Upper lobe of left lung (tissue), 6 donors: Measurements from ENCODE around the gene XKR3. TPM values are rescaled to one million over a fixed set of nuclear protein-coding genes. Genes with fewer than 3 reads are reported as not detected.

Experiments used
- ATAC-seq, 2 donors: fragments of 200-7000 bp; cut with Tn5 transposase; one replicate each; pipeline ENCODE4 v1.9.1; 2022; ENCODE audit warnings: mild to moderate bottlenecking in 2 of 2, moderate library complexity in 2 of 2; ENCODE audit not compliant: low FRiP score in 2 of 2
- DNase-seq, 2 donors: peaks; one replicate each; pipeline ENCODE4 v3.0.0-alpha.2; 2019 to 2020
- H3K27ac ChIP-seq, 4 donors: fragments of 200-600 bp; sonication (generic); one replicate each; pipeline ENCODE4 v1.5.1; 2016 to 2019
- H3K27me3 ChIP-seq, 4 donors: fragments of 200-600 bp; sonication (generic); one replicate each; pipeline ENCODE4 v1.5.1; 2017 to 2019
- H3K36me3 ChIP-seq, 4 donors: fragments of 200-600 bp; sonication (generic); one replicate each; pipeline ENCODE4 v1.5.1; 2016 to 2019
- H3K4me1 ChIP-seq, 4 donors: fragments of 200-600 bp; sonication (generic); one replicate each; pipeline ENCODE4 v1.5.1; 2018 to 2019
- H3K4me3 ChIP-seq, 4 donors: fragments of 200-600 bp; sonication (generic); one replicate each; pipeline ENCODE4 v1.5.1; 2017 to 2019; ENCODE audit warnings: mild to moderate bottlenecking in 2 of 4, moderate library complexity in 1 of 4
- H3K9me3 ChIP-seq, 4 donors: fragments of 200-600 bp; sonication (generic); one replicate each; pipeline ENCODE4 v1.5.1; 2018 to 2019
- EP300 ChIP-seq, 4 donors: sonication (generic); formaldehyde crosslinking; IDR thresholded peaks; one replicate each; pipeline ENCODE4 v1.5.1; 2017; ENCODE audit warnings: antibody characterized with exemption in 4 of 4, control low read depth in 2 of 4
- POLR2A ChIP-seq, 4 donors: fragments of 450-650 bp; IDR thresholded peaks; one replicate each; pipeline ENCODE4 v1.5.1; 2016 to 2017; ENCODE audit warnings: antibody characterized with exemption in 4 of 4, mild to moderate bottlenecking in 2 of 4
- POLR2AphosphoS5 ChIP-seq, 2 donors: sonication (generic); formaldehyde crosslinking; IDR thresholded peaks; one replicate each; pipeline ENCODE4 v1.5.1; 2017; ENCODE audit warnings: antibody characterized with exemption in 2 of 2
- WGBS, 2 donors: methylation state at CpG; one replicate each; pipeline ENCODE4 v1.1.5; 2017 to 2018; 5-methylcytosine and 5-hydroxymethylcytosine counted together
- total RNA-seq, 6 donors: library from RNA; depleted of rRNA in 4 of 6; stranded (reverse); fragments of >200 nt in 4 of 6; gene quantifications; one replicate each; pipeline versions ENCODE4 v1.1.0 to v1.2.1, GENCODE V29; 2016 to 2021
- TF ChIP-seq, protein P1 (sequence below), 6 experiments: fragments of 450-650 bp in 4 of 6; fragments of 200-600 bp in 2 of 6; sonication (generic) in 2 of 6; IDR thresholded peaks; one replicate each; pipeline ENCODE4 v1.5.1; 2016 to 2019; ENCODE audit warnings: antibody characterized with exemption in 6 of 6
- donor health status: DM: no; HTN: no; CAD: no; lungs with moderate emphysema.
- donor health status: DM: no; HTN: yes; CAD: no; lungs with severe emphysema.

Gene XKR3
- total RNA-seq, 6 donors from 2014 or later = not detected

DNA sequence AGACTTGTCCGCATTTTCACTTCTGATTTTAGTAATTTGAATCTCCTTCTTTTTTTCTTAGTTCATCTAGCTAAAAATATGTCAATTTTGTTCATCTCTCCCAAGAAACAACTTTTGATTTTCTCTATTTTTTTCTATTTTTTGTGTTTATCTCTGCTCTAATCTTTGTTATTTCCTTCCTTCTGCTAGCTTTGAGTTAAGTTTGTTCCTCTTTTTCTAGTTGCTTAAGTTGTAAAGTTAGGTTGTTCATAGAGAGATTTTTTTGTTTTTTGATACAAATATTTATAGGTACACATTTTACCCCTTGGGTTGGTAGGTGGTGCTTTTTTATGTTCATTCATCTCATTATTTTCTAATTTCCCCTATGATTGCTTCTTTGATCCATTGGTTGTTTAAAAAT is 22.1 kb upstream of the XKR3 start:
- no peaks in the 10 kb centered on the region for H3K4me1 ChIP-seq
- TF ChIP-seq, protein P1, sequence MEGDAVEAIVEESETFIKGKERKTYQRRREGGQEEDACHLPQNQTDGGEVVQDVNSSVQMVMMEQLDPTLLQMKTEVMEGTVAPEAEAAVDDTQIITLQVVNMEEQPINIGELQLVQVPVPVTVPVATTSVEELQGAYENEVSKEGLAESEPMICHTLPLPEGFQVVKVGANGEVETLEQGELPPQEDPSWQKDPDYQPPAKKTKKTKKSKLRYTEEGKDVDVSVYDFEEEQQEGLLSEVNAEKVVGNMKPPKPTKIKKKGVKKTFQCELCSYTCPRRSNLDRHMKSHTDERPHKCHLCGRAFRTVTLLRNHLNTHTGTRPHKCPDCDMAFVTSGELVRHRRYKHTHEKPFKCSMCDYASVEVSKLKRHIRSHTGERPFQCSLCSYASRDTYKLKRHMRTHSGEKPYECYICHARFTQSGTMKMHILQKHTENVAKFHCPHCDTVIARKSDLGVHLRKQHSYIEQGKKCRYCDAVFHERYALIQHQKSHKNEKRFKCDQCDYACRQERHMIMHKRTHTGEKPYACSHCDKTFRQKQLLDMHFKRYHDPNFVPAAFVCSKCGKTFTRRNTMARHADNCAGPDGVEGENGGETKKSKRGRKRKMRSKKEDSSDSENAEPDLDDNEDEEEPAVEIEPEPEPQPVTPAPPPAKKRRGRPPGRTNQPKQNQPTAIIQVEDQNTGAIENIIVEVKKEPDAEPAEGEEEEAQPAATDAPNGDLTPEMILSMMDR (IDR thresholded peaks at IDR 0.05) = no peak
- TF ChIP-seq POLR2A (IDR thresholded peaks at IDR 0.05) (no peak), EP300 (IDR thresholded peaks at IDR 0.05) (no peak), POLR2AphosphoS5 (IDR thresholded peaks at IDR 0.05) (no peak)
- no peaks in the 10 kb centered on the region for H3K36me3 ChIP-seq
- no peak overlapping the region for H3K27ac ChIP-seq
- ATAC-seq (no peak), DNase-seq (no peak)
- H3K27me3 ChIP-seq = no peaks in the 10 kb centered on the region
- H3K9me3 ChIP-seq = peaks cover 0 to 4% (median 0%) of the 10 kb centered on the region in 4 donors
- H3K4me3 ChIP-seq = no peak overlapping the region
- WGBS, 2 donors = 62 to 72% methylated on average over 1 of the region's 1 CpG

DNA sequence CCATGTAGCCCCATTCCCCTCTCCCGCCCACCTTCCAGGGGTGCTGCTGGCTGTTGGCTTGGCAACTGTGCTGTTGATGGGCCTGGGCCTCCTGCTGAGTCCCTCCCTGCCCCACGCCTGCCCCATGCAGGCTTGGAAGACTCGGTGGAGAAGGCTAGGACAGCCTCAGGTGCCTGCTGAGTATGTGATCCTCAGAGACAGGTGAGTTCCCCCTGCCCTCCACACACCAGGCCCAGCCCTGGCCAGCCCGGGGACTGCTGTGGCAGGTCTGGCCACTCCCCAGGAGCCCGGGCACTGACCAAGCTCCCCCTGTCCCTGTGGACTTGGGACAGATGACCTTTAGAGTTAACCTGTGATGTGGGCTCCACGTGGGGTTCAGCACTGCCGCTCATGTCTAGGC is 20.7 kb upstream of the XKR3 start:
- Histone ChIP-seq H3K36me3 (no peaks in the 10 kb centered on the region), H3K4me1 (no peaks in the 10 kb centered on the region), H3K4me3 (no peak overlapping the region), H3K9me3 (peaks cover 0 to 4% (median 0%) of the 10 kb centered on the region in 4 donors), H3K27ac (no peak overlapping the region), H3K27me3 (no peaks in the 10 kb centered on the region)
- WGBS, 2 donors = 86 to 91% methylated on average over 1 to 7 of the region's 7 CpGs
- DNase-seq (peak in 1 of 2 donors; percentile 71), ATAC-seq (peak in 1 of 2 donors; percentile 30)
- TF ChIP-seq, protein P1 (IDR thresholded peaks at IDR 0.05) = no peak
- TF ChIP-seq POLR2A (IDR thresholded peaks at IDR 0.05) (no peak), EP300 (IDR thresholded peaks at IDR 0.05) (no peak), POLR2AphosphoS5 (IDR thresholded peaks at IDR 0.05) (no peak)

DNA sequence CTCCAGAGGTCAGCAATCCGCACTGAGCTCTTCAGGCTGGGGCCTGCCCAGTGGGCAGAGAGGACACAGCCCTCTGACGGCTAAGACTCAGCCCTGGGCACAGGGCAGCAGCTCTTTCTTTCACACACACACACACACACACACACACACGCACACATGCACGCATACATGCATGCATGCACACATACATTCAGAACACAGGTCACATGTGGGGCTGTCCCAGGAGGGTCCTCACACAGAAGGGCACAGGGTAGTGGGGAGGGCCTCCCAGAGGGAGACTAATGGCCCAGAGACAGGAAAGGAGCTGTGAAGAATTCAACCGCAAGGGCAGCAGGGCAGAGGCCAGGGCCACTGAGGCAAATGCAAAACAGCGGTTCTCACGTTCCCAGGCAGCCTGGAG is 20.3 kb upstream of the XKR3 start:
- Histone ChIP-seq H3K27ac (no peak overlapping the region), H3K4me3 (no peak overlapping the region), H3K27me3 (no peaks in the 10 kb centered on the region), H3K4me1 (no peaks in the 10 kb centered on the region), H3K36me3 (no peaks in the 10 kb centered on the region), H3K9me3 (peaks cover 0 to 4% (median 0%) of the 10 kb centered on the region in 4 donors)
- peak in 1 of 2 donors; percentile 10 for DNase-seq
- peak in 1 of 2 donors; percentile 46 for ATAC-seq
- TF ChIP-seq POLR2AphosphoS5 (IDR thresholded peaks at IDR 0.05) (no peak), EP300 (IDR thresholded peaks at IDR 0.05) (no peak), POLR2A (IDR thresholded peaks at IDR 0.05) (no peak)
- TF ChIP-seq, protein P1 (IDR thresholded peaks at IDR 0.05) = no peak
- 94 to 97% methylated on average over 7 of the region's 7 CpGs for WGBS, 2 donors

DNA sequence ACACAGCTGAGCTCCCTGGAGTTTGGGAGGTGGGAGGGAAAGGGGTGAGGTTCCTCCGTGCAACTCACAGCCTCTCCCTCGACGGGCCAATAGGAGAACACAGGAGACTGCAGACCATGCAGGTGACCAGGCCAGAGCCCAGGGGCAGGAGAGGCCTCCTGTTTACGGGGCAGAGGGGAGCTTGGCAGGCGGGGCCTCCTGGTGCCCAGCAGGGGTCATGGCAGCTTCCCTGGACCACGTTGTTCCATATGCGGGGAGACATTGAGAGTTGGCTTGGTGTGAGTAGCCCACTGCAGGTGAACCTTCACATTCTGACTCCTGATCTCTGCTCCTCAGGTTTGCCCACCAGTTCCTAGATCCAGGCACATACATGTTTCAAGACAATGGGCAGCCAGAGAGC is 19.3 kb upstream of the XKR3 start:
- Histone ChIP-seq H3K9me3 (peaks cover 0 to 4% (median 0%) of the 10 kb centered on the region in 4 donors), H3K4me1 (no peaks in the 10 kb centered on the region), H3K36me3 (no peaks in the 10 kb centered on the region), H3K27me3 (no peaks in the 10 kb centered on the region), H3K27ac (no peak overlapping the region), H3K4me3 (no peak overlapping the region)
- DNase-seq (peak in 1 of 2 donors; percentile 43), ATAC-seq (peak in 1 of 2 donors; percentile 11)
- WGBS, 2 donors = 89% methylated on average over 7 of the region's 7 CpGs; no CpG with 5 or more reads in 1 of the 2 donors
- TF ChIP-seq POLR2AphosphoS5 (IDR thresholded peaks at IDR 0.05) (no peak), EP300 (IDR thresholded peaks at IDR 0.05) (no peak), POLR2A (IDR thresholded peaks at IDR 0.05) (no peak)
- TF ChIP-seq, protein P1 (IDR thresholded peaks at IDR 0.05) = no peak

DNA sequence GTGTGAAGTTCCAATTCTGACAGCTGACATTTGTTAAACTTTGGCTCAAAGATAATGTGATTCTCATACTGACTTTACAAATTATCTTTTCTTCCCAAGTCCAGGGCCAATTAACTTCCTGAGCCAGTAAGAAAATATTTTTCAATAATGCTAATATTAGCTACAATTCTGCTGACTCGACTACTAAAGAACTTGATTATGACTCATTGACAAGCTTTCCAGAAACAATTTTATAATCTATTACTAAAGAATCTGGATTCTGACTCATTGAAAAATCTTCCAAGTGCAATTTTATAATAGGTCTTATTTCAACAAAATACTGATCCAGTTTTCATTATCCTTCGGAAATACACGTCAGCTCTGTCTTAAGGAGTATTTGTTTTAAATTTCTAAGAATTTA is 12.9 kb upstream of the XKR3 start:
- 73 to 82% methylated on average over 3 of the region's 3 CpGs for WGBS, 2 donors
- TF ChIP-seq POLR2A (IDR thresholded peaks at IDR 0.05) (no peak), EP300 (IDR thresholded peaks at IDR 0.05) (no peak), POLR2AphosphoS5 (IDR thresholded peaks at IDR 0.05) (no peak)
- TF ChIP-seq, protein P1 (IDR thresholded peaks at IDR 0.05) = no peak
- no peak for DNase-seq
- H3K36me3 ChIP-seq = no peaks in the 10 kb centered on the region
- no peak overlapping the region for H3K4me3 ChIP-seq
- no peaks in the 10 kb centered on the region for H3K9me3 ChIP-seq
- H3K4me1 ChIP-seq = no peaks in the 10 kb centered on the region
- H3K27me3 ChIP-seq = no peaks in the 10 kb centered on the region
- no peak for ATAC-seq
- H3K27ac ChIP-seq = no peak overlapping the region
